ENCODE measurements around the gene TREM1. TPM values are rescaled to one million over a fixed set of nuclear protein-coding genes. Genes with fewer than 3 reads are reported as not detected.

TREM1 gene
- total RNA-seq, 2 experiments from 2014 or later, result 0.19 to 0.51 TPM

GRCh38 chr6:41280381-41281057 is 6.0 kb downstream of the TREM1 start:
- Histone ChIP-seq H3K9me2 (ENCODE audit: insufficient read depth, low read length) (no peaks in the 10 kb centered on the region), H4K20me1 (ENCODE audit: insufficient read depth, low read length) (no peaks in the 10 kb centered on the region), H3K36me3 (ENCODE audit: insufficient read depth, low read length) (no peaks in the 10 kb centered on the region), H3K27ac (ENCODE audit: low read depth, low read length, poor library complexity, severe bottlenecking) (no peak overlapping the region), H3K4me2 (ENCODE audit: low read length) (no peak overlapping the region), H2AFZ (ENCODE audit: low read length) (no peak overlapping the region), H3K4me3 (ENCODE audit: low read depth, low read length, poor library complexity, severe bottlenecking) (no peak overlapping the region), H3K79me2 (ENCODE audit: insufficient read depth, low read depth, low read length) (no peaks in the 10 kb centered on the region), H3K9me3 (ENCODE audit: low read length) (no peaks in the 10 kb centered on the region), H3K4me1 (ENCODE audit: insufficient read depth, low read length, poor library complexity, severe bottlenecking) (no peaks in the 10 kb centered on the region)
- DNase-seq (ENCODE audit: low spot score), result no peak
- ChIA-PET POLR2A (interaction anchor here (0.6 to 1.1 kb wide), 2 partner anchors 39 to 205 kb away, joined by 3 read pairs; no protein-coding TSS in a partner anchor), CTCF (ENCODE audit: unreplicated experiment) (no interaction called here)
- no peak for TF ChIP-seq CTCF (conservative IDR thresholded peaks at IDR 0.05; ENCODE audit: low read length)
- no peak for TF ChIP-seq EZH2phosphoT487 (IDR thresholded peaks at IDR 0.05; ENCODE audit: borderline replicate concordance, low read depth, low read length)
- BruUV-seq (replicated peaks), result no TSS peak
- intact Hi-C loops (cut with micrococcal nuclease; ENCODE audit: unreplicated experiment), result no loop called here

GRCh38 chr6:41278699-41279405 is 7.6 kb downstream of the TREM1 start:
- Histone ChIP-seq H3K79me2 (ENCODE audit: insufficient read depth, low read depth, low read length) (no peaks in the 10 kb centered on the region), H3K4me1 (ENCODE audit: insufficient read depth, low read length, poor library complexity, severe bottlenecking) (no peaks in the 10 kb centered on the region), H3K4me2 (ENCODE audit: low read length) (no peak overlapping the region), H3K36me3 (ENCODE audit: insufficient read depth, low read length) (no peaks in the 10 kb centered on the region), H3K4me3 (ENCODE audit: low read depth, low read length, poor library complexity, severe bottlenecking) (no peak overlapping the region), H3K9me2 (ENCODE audit: insufficient read depth, low read length) (no peaks in the 10 kb centered on the region), H3K9me3 (ENCODE audit: low read length) (no peaks in the 10 kb centered on the region), H3K27ac (ENCODE audit: low read depth, low read length, poor library complexity, severe bottlenecking) (no peak overlapping the region), H2AFZ (ENCODE audit: low read length) (no peak overlapping the region), H4K20me1 (ENCODE audit: insufficient read depth, low read length) (no peaks in the 10 kb centered on the region)
- no TSS peak for BruUV-seq (replicated peaks)
- POLR2A ChIA-PET, result interaction anchor here (0.6 to 0.8 kb wide), 4 partner anchors 17 to 167 kb away, joined by 3 read pairs; no protein-coding TSS in a partner anchor
- intact Hi-C loops (cut with micrococcal nuclease; ENCODE audit: unreplicated experiment), result loop anchor here (1.0 kb wide), 1 partner anchor 39 kb away; no protein-coding TSS in a partner anchor
- peak; percentile 72 for DNase-seq (ENCODE audit: low spot score)
- CTCF ChIA-PET (ENCODE audit: unreplicated experiment), result no interaction called here
- TF ChIP-seq EZH2phosphoT487 (IDR thresholded peaks at IDR 0.05; ENCODE audit: borderline replicate concordance, low read depth, low read length) (no peak), CTCF (conservative IDR thresholded peaks at IDR 0.05; ENCODE audit: low read length) (peak; percentile 80)

GRCh38 chr6:41277605-41278004 is 8.9 kb downstream of the TREM1 start:
- intact Hi-C loops (cut with micrococcal nuclease; ENCODE audit: unreplicated experiment), result no loop called here
- Histone ChIP-seq H3K79me2 (ENCODE audit: insufficient read depth, low read depth, low read length) (no peaks in the 10 kb centered on the region), H4K20me1 (ENCODE audit: insufficient read depth, low read length) (no peaks in the 10 kb centered on the region), H3K4me2 (ENCODE audit: low read length) (no peak overlapping the region), H3K9me2 (ENCODE audit: insufficient read depth, low read length) (no peaks in the 10 kb centered on the region), H2AFZ (ENCODE audit: low read length) (no peak overlapping the region), H3K36me3 (ENCODE audit: insufficient read depth, low read length) (no peaks in the 10 kb centered on the region), H3K9me3 (ENCODE audit: low read length) (no peaks in the 10 kb centered on the region), H3K4me1 (ENCODE audit: insufficient read depth, low read length, poor library complexity, severe bottlenecking) (no peaks in the 10 kb centered on the region), H3K4me3 (ENCODE audit: low read depth, low read length, poor library complexity, severe bottlenecking) (no peak overlapping the region), H3K27ac (ENCODE audit: low read depth, low read length, poor library complexity, severe bottlenecking) (no peak overlapping the region)
- TF ChIP-seq EZH2phosphoT487 (IDR thresholded peaks at IDR 0.05; ENCODE audit: borderline replicate concordance, low read depth, low read length) (no peak), CTCF (conservative IDR thresholded peaks at IDR 0.05; ENCODE audit: low read length) (no peak)
- BruUV-seq (replicated peaks), result no TSS peak
- DNase-seq (ENCODE audit: low spot score), result no peak
- POLR2A ChIA-PET, result interaction anchor here (0.7 to 1.1 kb wide), 3 partner anchors 10 to 205 kb away, joined by 3 to 5 read pairs (median 3); partner anchors contain the start of gene OARD1
- CTCF ChIA-PET (ENCODE audit: unreplicated experiment), result no interaction called here
